Measurements from ENCODE around the gene DEPDC4. TPM values are rescaled to one million over a fixed set of nuclear protein-coding genes. Genes with fewer than 3 reads are reported as not detected.

DEPDC4 gene
- total and polyA plus RNA-seq, 2 of the 4 experiments (the other 2 are of a cell fraction), result 0.72 to 0.79 TPM

DNA sequence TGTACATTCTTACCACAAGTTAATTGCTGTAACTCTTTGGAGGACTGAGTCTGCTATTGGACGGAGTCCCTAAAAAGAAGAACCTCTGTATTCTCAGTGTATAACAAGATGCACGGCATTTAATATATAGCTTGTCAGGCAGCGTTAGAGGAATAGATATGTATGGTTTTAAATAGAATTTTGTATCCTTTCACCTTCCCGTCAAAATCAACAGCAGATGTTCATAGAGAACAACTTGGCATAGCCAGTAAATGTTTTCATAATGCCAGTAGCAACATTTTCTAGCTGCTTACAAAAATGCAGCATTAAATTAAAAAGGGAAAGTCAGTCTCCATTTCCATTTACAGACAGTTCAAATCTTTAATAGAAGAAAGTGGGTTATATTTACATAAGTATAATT, 6.9 kb upstream of the DEPDC4 start:
- H2AK9ac ChIP-seq (replicated peaks; ENCODE audit: low read depth, low read length, poor library complexity), result no peak overlapping the region
- H2BK120ac ChIP-seq (ENCODE audit: low read depth, low read length), result no peak overlapping the region
- H3K27ac ChIP-seq (ENCODE audit: insufficient read depth, low read length), result no peak overlapping the region
- H4K91ac ChIP-seq (ENCODE audit: insufficient read depth, low read depth, low read length), result no peak overlapping the region
- H2AK5ac ChIP-seq (ENCODE audit: low read depth, low read length), result no peak overlapping the region
- in situ Hi-C loops (cut with MboI; ENCODE audit: low sequenced_read_pairs) (no loop called here), dilution Hi-C loops (cut with HindIII; ENCODE audit: low sequenced_read_pairs, unreplicated experiment) (no loop called here), intact Hi-C loops (cut with micrococcal nuclease) (no loop called here)
- peaks cover 3% of the 10 kb centered on the region; the same call in 1 of the 2 replicates for H3K36me3 ChIP-seq (ENCODE audit: control insufficient read depth, insufficient read depth, low read length)
- TF ChIP-seq POLR2A (IDR thresholded peaks at IDR 0.05; ENCODE audit: low read depth, low read length), result no peak
- TF ChIP-seq RAD21 (IDR thresholded peaks at IDR 0.05; ENCODE audit: low read length), result no peak
- peaks cover 12 to 19% of the 10 kb centered on the region in 2 experiments for H3K79me1 ChIP-seq (ENCODE audit: low read depth in 1 of 2, low read length in 2 of 2)
- no peak overlapping the region for H3K23ac ChIP-seq (ENCODE audit: low read depth, low read length)
- no peak overlapping the region for H2AFZ ChIP-seq (replicated peaks; ENCODE audit: low read length, poor library complexity)
- DNase-seq (no peak), ATAC-seq (ENCODE audit: low read depth) (no peak)
- ChIA-PET CTCF (no interaction called here), POLR2A (ENCODE audit: unreplicated experiment) (no interaction called here)
- no CpG with 5 or more reads among the region's 4 CpGs for WGBS, 2 experiments (ENCODE audit: extremely low coverage in 2 of 2, insufficient read length in 1 of 2)
- no peak overlapping the region for H4K8ac ChIP-seq (ENCODE audit: low read depth in 2 of 2, low read length in 2 of 2)
- no TSS peak for BruUV-seq (replicated peaks)
- no peak overlapping the region for H3K4ac ChIP-seq (ENCODE audit: low read depth, low read length)
- H3K9ac ChIP-seq (ENCODE audit: low read depth, low read length), result no peak overlapping the region
- no peak overlapping the region for H3K4me3 ChIP-seq (ENCODE audit: insufficient read depth, low read depth, low read length)
- peaks cover 2% of the 10 kb centered on the region; the same call in 1 of the 2 replicates for H3K4me1 ChIP-seq (ENCODE audit: control insufficient read depth, insufficient read depth, low read length)
- no peak overlapping the region for H3K18ac ChIP-seq (ENCODE audit: low read depth, low read length)
- no peaks in the 10 kb centered on the region; the same call in 1 of the 2 replicates for H3K9me1 ChIP-seq (ENCODE audit: insufficient read depth, low read length)
- H2BK15ac ChIP-seq (ENCODE audit: low read depth, low read length), result no peak overlapping the region
- H4K5ac ChIP-seq (ENCODE audit: low read depth, low read length), result no peak overlapping the region
- peaks cover 13% of the 10 kb centered on the region; the same call in 1 of the 2 replicates for H4K20me1 ChIP-seq (ENCODE audit: insufficient read depth, low read length)
- no peak overlapping the region for H3K14ac ChIP-seq (replicated peaks; ENCODE audit: low read depth, low read length)
- H3K9me3 ChIP-seq (ENCODE audit: control insufficient read depth, insufficient read depth, low read length), result no peaks in the 10 kb centered on the region
- no peak overlapping the region for H2BK20ac ChIP-seq (ENCODE audit: low read depth, low read length)
- no peak overlapping the region for H3K4me2 ChIP-seq (ENCODE audit: low read depth, low read length)
- H2BK5ac ChIP-seq (ENCODE audit: low read depth, low read length, poor library complexity, severe bottlenecking), result no peak overlapping the region
- H3K27me3 ChIP-seq (ENCODE audit: control insufficient read depth, insufficient read depth, low read length), result no peaks in the 10 kb centered on the region
- H3K56ac ChIP-seq (ENCODE audit: extremely low read depth, insufficient read depth, low read length), result no peak overlapping the region

All from IMR-90 (cell line).